ENCODE results near the gene GPN2.

DNA sequence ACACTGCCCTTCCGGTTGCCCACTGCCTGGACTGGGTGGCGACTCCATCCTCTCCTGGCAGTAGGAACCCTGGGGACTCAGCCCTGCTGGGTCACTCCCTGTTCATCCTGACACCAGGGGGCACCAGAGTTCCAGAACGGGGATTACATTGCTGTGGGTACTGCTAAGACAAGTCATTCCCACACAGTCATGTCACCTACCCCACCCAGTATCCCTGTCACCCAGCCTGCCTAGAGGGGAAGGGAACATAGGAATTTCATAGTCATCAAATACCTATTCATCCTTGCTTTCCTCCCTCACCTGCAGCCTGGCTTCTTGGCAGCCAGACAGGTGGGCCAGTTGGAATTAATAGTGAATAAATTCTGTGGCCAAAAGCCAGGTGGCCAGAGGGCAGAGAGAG lies 36.9 kb downstream of the GPN2 start:
- TF ChIP-seq, protein P1, sequence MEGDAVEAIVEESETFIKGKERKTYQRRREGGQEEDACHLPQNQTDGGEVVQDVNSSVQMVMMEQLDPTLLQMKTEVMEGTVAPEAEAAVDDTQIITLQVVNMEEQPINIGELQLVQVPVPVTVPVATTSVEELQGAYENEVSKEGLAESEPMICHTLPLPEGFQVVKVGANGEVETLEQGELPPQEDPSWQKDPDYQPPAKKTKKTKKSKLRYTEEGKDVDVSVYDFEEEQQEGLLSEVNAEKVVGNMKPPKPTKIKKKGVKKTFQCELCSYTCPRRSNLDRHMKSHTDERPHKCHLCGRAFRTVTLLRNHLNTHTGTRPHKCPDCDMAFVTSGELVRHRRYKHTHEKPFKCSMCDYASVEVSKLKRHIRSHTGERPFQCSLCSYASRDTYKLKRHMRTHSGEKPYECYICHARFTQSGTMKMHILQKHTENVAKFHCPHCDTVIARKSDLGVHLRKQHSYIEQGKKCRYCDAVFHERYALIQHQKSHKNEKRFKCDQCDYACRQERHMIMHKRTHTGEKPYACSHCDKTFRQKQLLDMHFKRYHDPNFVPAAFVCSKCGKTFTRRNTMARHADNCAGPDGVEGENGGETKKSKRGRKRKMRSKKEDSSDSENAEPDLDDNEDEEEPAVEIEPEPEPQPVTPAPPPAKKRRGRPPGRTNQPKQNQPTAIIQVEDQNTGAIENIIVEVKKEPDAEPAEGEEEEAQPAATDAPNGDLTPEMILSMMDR (IDR thresholded peaks at IDR 0.05; ENCODE audit: borderline replicate concordance, extremely low read depth, low read length, poor library complexity, severe bottlenecking): peak; percentile 90
- no peak for TF ChIP-seq EZH2 (IDR thresholded peaks at IDR 0.05; ENCODE audit: borderline replicate concordance, low read depth, low read length, severe bottlenecking)
